Nephron progenitor cell (in vitro differentiated cells): ENCODE data around the gene SARDH.
A peak's percentile ranks its signal among the peaks of the same experiment; 100 is the strongest.

Experiments
- DNase-seq: peaks from one replicate; pipeline ENCODE4 v3.0.0; 2021
- H3K27ac Mint-ChIP-seq: 2 replicates; pipeline ENCODE4 v1.8.0; 2021; ENCODE audit warnings: mild to moderate bottlenecking, moderate library complexity, mixed read lengths
- H3K27me3 Mint-ChIP-seq: 2 replicates; pipeline ENCODE4 v1.8.0; 2021; ENCODE audit warnings: mild to moderate bottlenecking, low read depth, mixed read lengths; ENCODE audit not compliant: poor library complexity
- H3K36me3 Mint-ChIP-seq: 2 replicates; pipeline ENCODE4 v1.8.0; 2021; ENCODE audit warnings: low read depth, mixed read lengths
- H3K4me1 Mint-ChIP-seq: 2 replicates; pipeline ENCODE4 v1.8.0; 2021; ENCODE audit warnings: mixed read lengths
- H3K4me3 Mint-ChIP-seq: 2 replicates; pipeline ENCODE4 v1.8.0; 2021; ENCODE audit warnings: mild to moderate bottlenecking, moderate library complexity, mixed read lengths
- H3K9me3 Mint-ChIP-seq: 2 replicates; pipeline ENCODE4 v1.8.0; 2021; ENCODE audit warnings: mild to moderate bottlenecking, moderate library complexity, mixed read lengths
- TF ChIP-seq, protein P1 (sequence below): fragments of 200-600 bp; sonication (generic); IDR thresholded peaks from 2 replicates; pipeline ENCODE4 v1.5.0; 2021; ENCODE audit warnings: antibody characterized with exemption

Gene SARDH

DNA sequence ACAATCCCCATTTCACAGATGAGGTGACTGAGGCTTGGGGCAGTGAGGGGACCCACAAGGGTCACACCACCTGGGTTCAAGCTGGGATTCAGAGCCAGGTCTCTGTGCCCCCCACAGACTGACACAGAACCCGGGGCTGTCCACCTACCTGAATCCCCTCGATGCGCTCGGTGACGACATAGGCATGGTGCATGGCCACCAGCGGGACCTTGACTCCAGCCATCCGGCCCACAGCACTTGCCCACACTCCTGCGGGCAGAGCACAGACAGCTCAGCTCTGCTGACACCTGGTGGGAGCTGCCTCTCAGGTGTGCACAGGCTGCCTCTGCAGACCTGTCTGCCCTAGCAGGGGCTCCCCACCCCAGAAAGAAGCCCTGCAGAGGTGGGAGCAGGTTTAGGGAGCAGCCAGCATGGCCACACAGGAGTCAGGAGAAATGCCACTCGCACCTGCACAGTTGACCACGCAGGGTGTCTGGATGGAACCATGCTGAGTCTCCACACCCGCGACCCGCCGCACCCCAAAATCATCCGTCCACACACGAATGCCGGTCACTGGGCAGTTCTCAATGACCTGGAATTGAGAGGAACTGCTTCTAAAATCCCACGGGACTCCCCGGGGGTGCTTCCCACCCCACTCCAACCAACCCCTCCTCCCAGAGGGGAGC is 8.4 kb downstream of the SARDH start:
- no peaks in the 10 kb centered on the region for H3K9me3 Mint-ChIP-seq
- no peak overlapping the region for H3K27ac Mint-ChIP-seq
- H3K27me3 Mint-ChIP-seq, result peaks cover 17% of the 10 kb centered on the region
- no peak for DNase-seq
- peaks cover 4% of the 10 kb centered on the region for H3K36me3 Mint-ChIP-seq
- TF ChIP-seq, protein P1, sequence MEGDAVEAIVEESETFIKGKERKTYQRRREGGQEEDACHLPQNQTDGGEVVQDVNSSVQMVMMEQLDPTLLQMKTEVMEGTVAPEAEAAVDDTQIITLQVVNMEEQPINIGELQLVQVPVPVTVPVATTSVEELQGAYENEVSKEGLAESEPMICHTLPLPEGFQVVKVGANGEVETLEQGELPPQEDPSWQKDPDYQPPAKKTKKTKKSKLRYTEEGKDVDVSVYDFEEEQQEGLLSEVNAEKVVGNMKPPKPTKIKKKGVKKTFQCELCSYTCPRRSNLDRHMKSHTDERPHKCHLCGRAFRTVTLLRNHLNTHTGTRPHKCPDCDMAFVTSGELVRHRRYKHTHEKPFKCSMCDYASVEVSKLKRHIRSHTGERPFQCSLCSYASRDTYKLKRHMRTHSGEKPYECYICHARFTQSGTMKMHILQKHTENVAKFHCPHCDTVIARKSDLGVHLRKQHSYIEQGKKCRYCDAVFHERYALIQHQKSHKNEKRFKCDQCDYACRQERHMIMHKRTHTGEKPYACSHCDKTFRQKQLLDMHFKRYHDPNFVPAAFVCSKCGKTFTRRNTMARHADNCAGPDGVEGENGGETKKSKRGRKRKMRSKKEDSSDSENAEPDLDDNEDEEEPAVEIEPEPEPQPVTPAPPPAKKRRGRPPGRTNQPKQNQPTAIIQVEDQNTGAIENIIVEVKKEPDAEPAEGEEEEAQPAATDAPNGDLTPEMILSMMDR, result no peak
- peaks cover 4% of the 10 kb centered on the region for H3K4me1 Mint-ChIP-seq
- H3K4me3 Mint-ChIP-seq, result no peak overlapping the region

DNA sequence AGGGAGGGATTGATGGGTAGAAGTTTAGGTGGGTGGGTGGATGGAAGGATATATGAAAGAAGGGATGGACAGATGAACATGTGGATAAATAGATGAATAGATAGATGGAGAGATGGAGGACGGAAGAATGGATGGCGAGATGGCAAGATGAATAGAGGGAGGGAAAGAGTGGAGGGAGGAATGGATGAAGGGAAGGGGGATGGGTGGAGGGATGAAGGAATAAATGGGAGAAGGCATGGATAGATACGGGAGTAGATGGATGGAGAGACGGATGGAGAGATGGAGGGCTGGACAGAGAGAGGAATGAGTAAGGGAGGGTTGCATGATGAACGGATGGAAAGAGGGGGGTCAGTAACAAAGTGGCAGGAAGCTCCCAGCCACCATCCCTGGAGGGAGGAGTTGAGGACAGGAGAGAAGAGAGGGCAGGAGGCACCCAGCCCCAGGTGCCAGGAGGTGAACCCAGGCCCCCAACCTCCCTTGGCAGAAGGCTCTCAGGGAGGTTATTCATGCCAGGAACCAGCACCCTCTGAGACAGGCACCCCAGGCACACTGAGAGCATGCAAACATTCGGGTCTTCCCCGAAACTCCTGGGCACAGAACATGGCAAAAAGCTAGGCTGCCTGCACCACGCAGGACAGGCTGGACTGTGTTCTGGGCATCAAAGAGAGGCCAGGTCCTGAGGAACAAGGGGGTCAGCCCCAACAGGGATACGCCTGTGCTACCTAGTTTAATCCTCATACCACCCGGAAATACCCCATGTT is 9.1 kb downstream of the SARDH start:
- TF ChIP-seq, protein P1, result no peak
- Mint-ChIP-seq H3K36me3 (peaks cover 9% of the 10 kb centered on the region), H3K9me3 (peaks cover 4% of the 10 kb centered on the region), H3K27ac (no peak overlapping the region), H3K4me1 (no peaks in the 10 kb centered on the region), H3K4me3 (no peak overlapping the region), H3K27me3 (peaks cover 21% of the 10 kb centered on the region)
- no peak for DNase-seq

DNA sequence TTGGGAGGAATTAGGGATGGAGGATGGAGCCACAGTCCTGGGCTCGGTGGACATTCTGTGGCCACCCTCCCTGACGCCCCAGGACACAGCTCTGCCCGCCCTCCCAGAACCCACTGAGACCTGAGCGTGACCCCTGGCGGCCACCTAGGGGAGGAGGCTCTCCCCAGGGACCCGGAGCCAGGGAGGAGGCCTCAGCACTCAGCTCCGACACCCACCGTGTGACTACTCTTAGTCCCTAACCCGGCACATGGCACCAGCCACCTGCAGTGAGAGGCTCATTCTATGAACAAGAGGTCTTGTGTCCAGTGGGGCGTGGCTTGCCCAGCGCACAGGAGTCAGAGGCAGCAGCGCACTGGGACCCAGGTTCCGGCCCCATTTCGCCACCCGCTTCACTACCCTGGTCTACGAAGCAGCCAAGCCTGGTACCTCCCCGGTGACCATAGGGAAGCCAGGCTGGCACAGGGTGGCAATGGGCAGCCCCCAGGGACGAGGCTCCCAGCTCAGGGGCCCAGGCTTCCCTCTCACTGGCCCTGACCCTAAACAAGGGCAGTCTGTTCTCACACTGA is 10.2 kb downstream of the SARDH start:
- peaks cover 14% of the 10 kb centered on the region for H3K9me3 Mint-ChIP-seq
- no peak overlapping the region for H3K27ac Mint-ChIP-seq
- H3K4me1 Mint-ChIP-seq, result no peaks in the 10 kb centered on the region
- H3K36me3 Mint-ChIP-seq, result peaks cover 17% of the 10 kb centered on the region
- peaks cover 29% of the 10 kb centered on the region for H3K27me3 Mint-ChIP-seq
- H3K4me3 Mint-ChIP-seq, result no peak overlapping the region
- TF ChIP-seq, protein P1, result no peak
- DNase-seq, result no peak

DNA sequence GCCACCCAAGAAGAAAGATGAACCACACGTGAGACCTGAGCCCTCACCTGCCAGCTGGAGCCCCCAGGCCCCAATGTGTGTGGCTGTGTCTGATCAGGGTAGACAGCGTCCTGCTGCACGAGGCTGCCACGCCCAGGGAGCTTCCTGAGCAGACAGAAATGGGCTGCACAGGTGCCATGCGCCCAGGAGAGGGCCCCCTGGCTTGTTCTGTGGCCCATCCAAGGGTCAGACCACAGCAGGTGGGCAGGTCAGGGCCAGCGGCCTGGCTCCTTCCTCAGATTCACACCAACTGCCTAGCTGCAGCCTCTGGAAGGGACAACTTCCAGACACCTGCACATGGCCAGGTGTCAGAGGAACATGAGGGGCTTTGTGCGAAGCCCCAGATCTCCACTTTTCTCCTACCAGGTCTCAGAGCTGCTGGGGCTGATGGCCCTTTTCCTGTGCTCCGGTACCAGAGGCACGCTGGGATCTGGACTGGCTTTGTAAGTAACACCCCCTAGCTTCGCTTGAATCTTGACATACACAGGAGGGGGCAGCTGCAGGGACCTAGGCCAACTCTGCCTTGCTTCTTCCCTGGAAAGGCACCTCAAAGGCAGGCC is 10.8 kb downstream of the SARDH start:
- Mint-ChIP-seq H3K4me3 (no peak overlapping the region), H3K4me1 (no peaks in the 10 kb centered on the region), H3K27me3 (peaks cover 32% of the 10 kb centered on the region), H3K36me3 (peaks cover 18% of the 10 kb centered on the region), H3K27ac (no peak overlapping the region), H3K9me3 (peaks cover 15% of the 10 kb centered on the region)
- peak; percentile 9 for DNase-seq
- TF ChIP-seq, protein P1, result no peak

- Mint-ChIP-seq H3K4me3 (no peak overlapping the region), H3K9me3 (peaks cover 15% of the 10 kb centered on the region), H3K27ac (no peak overlapping the region), H3K4me1 (no peaks in the 10 kb centered on the region), H3K27me3 (peaks cover 32% of the 10 kb centered on the region), H3K36me3 (peaks cover 18% of the 10 kb centered on the region)
- TF ChIP-seq, protein P1, result peak; percentile 62
- DNase-seq, result peak; percentile 71
Observed at GRCh38 chr9:133726401-133727276, 11.5 kb downstream of the SARDH start.
